HepG2 (cell line): ENCODE results near the gene TADA2A.

Source experiments
- ARID2 ChIP-seq: sonication (generic); formaldehyde crosslinking; IDR thresholded peaks from 2 replicates; pipeline ENCODE4 v1.8.1; 2022; ENCODE audit warnings: mild to moderate bottlenecking, missing genetic modification reagents, borderline replicate concordance
- CCAR2 ChIP-seq: fragments of 200-400 bp; formaldehyde crosslinking; optimal IDR thresholded peaks from 2 replicates; pipeline ENCODE3; 2018; ENCODE audit warnings: low read depth, mild to moderate bottlenecking, low read length, moderate library complexity
- EZH2 ChIP-seq: conservative IDR thresholded peaks from 2 replicates; pipeline ENCODE4 v1.6.1; 2012; ENCODE audit warnings: mild to moderate bottlenecking, low read depth, low read length, moderate library complexity
- JUND ChIP-seq: sonication (generic); formaldehyde crosslinking; IDR thresholded peaks from 2 replicates; pipeline ENCODE4 v1.8.0; 2022; ENCODE audit warnings: mild to moderate bottlenecking, missing genetic modification reagents
- KDM1A ChIP-seq: IDR thresholded peaks from 2 replicates; pipeline ENCODE4 v1.6.1; 2016; ENCODE audit warnings: missing compliant biosample characterization
- MED1 ChIP-seq: sonication (generic); formaldehyde crosslinking; IDR thresholded peaks from 2 replicates; pipeline ENCODE4 v1.4.0; 2020; ENCODE audit warnings: missing genetic modification reagents
- XBP1 ChIP-seq: sonication (generic); formaldehyde crosslinking; IDR thresholded peaks from 2 replicates; pipeline ENCODE4 v1.5.0; 2020; ENCODE audit warnings: missing genetic modification reagents
- TF ChIP-seq, protein P1 (sequence below): sonication (generic); formaldehyde crosslinking; IDR thresholded peaks from 2 replicates; pipeline ENCODE4 v1.5.0; 2020; ENCODE audit warnings: mild to moderate bottlenecking, missing genetic modification reagents
- TF ChIP-seq, protein P2 (sequence below): sonication (generic); formaldehyde crosslinking; IDR thresholded peaks from 2 replicates; pipeline ENCODE4 v1.4.0; 2020; ENCODE audit warnings: missing genetic modification reagents, mild to moderate bottlenecking, borderline replicate concordance
- TF ChIP-seq, protein P3 (sequence below): sonication (generic); formaldehyde crosslinking; IDR thresholded peaks from 2 replicates; pipeline ENCODE4 v1.8.0; 2022; ENCODE audit warnings: missing genetic modification reagents, mild to moderate bottlenecking, inconsistent platforms, borderline replicate concordance
- TF ChIP-seq, protein P4 (sequence below): sonication (generic); formaldehyde crosslinking; IDR thresholded peaks from 2 replicates; pipeline ENCODE4 v1.4.0; 2020; ENCODE audit warnings: mild to moderate bottlenecking, missing genetic modification reagents

- TF ChIP-seq, protein P1, sequence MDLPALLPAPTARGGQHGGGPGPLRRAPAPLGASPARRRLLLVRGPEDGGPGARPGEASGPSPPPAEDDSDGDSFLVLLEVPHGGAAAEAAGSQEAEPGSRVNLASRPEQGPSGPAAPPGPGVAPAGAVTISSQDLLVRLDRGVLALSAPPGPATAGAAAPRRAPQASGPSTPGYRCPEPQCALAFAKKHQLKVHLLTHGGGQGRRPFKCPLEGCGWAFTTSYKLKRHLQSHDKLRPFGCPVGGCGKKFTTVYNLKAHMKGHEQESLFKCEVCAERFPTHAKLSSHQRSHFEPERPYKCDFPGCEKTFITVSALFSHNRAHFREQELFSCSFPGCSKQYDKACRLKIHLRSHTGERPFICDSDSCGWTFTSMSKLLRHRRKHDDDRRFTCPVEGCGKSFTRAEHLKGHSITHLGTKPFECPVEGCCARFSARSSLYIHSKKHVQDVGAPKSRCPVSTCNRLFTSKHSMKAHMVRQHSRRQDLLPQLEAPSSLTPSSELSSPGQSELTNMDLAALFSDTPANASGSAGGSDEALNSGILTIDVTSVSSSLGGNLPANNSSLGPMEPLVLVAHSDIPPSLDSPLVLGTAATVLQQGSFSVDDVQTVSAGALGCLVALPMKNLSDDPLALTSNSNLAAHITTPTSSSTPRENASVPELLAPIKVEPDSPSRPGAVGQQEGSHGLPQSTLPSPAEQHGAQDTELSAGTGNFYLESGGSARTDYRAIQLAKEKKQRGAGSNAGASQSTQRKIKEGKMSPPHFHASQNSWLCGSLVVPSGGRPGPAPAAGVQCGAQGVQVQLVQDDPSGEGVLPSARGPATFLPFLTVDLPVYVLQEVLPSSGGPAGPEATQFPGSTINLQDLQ (CRISPR knock-in tag), result no peak
- TF ChIP-seq, protein P2, sequence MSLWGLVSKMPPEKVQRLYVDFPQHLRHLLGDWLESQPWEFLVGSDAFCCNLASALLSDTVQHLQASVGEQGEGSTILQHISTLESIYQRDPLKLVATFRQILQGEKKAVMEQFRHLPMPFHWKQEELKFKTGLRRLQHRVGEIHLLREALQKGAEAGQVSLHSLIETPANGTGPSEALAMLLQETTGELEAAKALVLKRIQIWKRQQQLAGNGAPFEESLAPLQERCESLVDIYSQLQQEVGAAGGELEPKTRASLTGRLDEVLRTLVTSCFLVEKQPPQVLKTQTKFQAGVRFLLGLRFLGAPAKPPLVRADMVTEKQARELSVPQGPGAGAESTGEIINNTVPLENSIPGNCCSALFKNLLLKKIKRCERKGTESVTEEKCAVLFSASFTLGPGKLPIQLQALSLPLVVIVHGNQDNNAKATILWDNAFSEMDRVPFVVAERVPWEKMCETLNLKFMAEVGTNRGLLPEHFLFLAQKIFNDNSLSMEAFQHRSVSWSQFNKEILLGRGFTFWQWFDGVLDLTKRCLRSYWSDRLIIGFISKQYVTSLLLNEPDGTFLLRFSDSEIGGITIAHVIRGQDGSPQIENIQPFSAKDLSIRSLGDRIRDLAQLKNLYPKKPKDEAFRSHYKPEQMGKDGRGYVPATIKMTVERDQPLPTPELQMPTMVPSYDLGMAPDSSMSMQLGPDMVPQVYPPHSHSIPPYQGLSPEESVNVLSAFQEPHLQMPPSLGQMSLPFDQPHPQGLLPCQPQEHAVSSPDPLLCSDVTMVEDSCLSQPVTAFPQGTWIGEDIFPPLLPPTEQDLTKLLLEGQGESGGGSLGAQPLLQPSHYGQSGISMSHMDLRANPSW (CRISPR knock-in tag), result no peak
- TF ChIP-seq, protein P3, sequence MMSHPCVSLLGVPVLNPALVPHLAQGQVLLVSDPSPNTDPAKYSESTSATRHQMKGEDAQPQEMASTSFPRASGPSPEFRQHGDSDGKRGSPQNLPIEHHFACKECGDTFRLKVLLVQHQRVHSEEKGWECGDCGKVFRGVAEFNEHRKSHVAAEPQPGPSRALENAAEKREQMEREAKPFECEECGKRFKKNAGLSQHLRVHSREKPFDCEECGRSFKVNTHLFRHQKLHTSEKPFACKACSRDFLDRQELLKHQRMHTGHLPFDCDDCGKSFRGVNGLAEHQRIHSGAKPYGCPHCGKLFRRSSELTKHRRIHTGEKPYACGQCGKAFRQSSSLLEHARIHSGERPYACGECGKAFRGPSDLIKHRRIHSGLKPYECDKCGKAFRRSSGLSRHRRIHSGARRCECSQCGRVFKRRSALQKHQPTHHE (CRISPR knock-in tag), result no peak
- no peak for TF ChIP-seq MED1 (CRISPR knock-in tag)
- no peak for TF ChIP-seq ARID2 (CRISPR knock-in tag)
- no peak for TF ChIP-seq EZH2
- TF ChIP-seq JUND (CRISPR knock-in tag), result no peak
- no peak for TF ChIP-seq CCAR2
- TF ChIP-seq XBP1 (CRISPR knock-in tag), result no peak
- TF ChIP-seq, protein P4, sequence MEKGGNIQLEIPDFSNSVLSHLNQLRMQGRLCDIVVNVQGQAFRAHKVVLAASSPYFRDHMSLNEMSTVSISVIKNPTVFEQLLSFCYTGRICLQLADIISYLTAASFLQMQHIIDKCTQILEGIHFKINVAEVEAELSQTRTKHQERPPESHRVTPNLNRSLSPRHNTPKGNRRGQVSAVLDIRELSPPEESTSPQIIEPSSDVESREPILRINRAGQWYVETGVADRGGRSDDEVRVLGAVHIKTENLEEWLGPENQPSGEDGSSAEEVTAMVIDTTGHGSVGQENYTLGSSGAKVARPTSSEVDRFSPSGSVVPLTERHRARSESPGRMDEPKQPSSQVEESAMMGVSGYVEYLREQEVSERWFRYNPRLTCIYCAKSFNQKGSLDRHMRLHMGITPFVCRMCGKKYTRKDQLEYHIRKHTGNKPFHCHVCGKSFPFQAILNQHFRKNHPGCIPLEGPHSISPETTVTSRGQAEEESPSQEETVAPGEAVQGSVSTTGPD (CRISPR knock-in tag), result no peak
- no peak for TF ChIP-seq KDM1A
Observed at GRCh38 chr17:37494971-37495370, 88.3 kb downstream of the TADA2A start.
